IMR-90 (cell line): ENCODE data around the gene ROBO1. TPM values are rescaled to one million over a fixed set of nuclear protein-coding genes. Genes with fewer than 3 reads are reported as not detected.

Experiments used
- ATAC-seq: fragments of 200-7000 bp; cut with Tn5 transposase; 2 replicates; pipeline ENCODE4 v1.9.1; 2020; ENCODE audit warnings: low read depth, mild to moderate bottlenecking, moderate library complexity
- BruUV-seq: library from RNA; stranded (reverse); fragments of 400-500 nt; replicated peaks from 2 replicates; lab custom pipeline; 2021; lab: Mats Ljungman, UMichigan
- CTCF ChIA-PET: fragments of 300-600 bp; formaldehyde crosslinking; extraction: SDS; loops from one replicate; lab custom pipeline; 2021; ENCODE audit warnings: antibody characterized with exemption; lab: Yijun Ruan, JAX
- POLR2A ChIA-PET: fragments of 300-600 bp; sonication (Branson Sonifier 250); formaldehyde crosslinking; loops from one replicate; lab custom pipeline; 2022; ENCODE audit warnings: antibody characterized with exemption; ENCODE audit not compliant: unreplicated experiment; lab: Charles Lee
- DNase-seq: peaks from one replicate; pipeline ENCODE4 v3.0.0; 2013
- H2AFZ ChIP-seq: replicated peaks from 2 replicates; pipeline ENCODE3; 2013; ENCODE audit warnings: low read length, mild to moderate bottlenecking; ENCODE audit not compliant: poor library complexity
- H2AK5ac ChIP-seq: 2 replicates; pipeline ENCODE4 v1.6.1; 2013; ENCODE audit warnings: low read depth, low read length, inconsistent platforms
- H2AK9ac ChIP-seq: replicated peaks from 2 replicates; pipeline ENCODE3; 2013; ENCODE audit warnings: mild to moderate bottlenecking, low read depth, low read length, moderate library complexity; ENCODE audit not compliant: poor library complexity
- H2BK120ac ChIP-seq: 2 replicates; pipeline ENCODE4 v1.6.1; 2013; ENCODE audit warnings: low read depth, low read length, inconsistent platforms
- H2BK15ac ChIP-seq: 3 replicates; pipeline ENCODE4 v1.6.1; 2013; ENCODE audit warnings: low read depth, low read length, inconsistent platforms
- H2BK20ac ChIP-seq: 2 replicates; pipeline ENCODE4 v1.6.1; 2013; ENCODE audit warnings: low read depth, mild to moderate bottlenecking, inconsistent platforms, low read length, moderate library complexity
- H2BK5ac ChIP-seq: 2 replicates; pipeline ENCODE4 v1.6.1; 2013; ENCODE audit warnings: mild to moderate bottlenecking, low read depth, low read length, inconsistent platforms; ENCODE audit not compliant: poor library complexity, severe bottlenecking
- H3K14ac ChIP-seq: replicated peaks from 2 replicates; pipeline ENCODE4 v1.6.1; 2013; ENCODE audit warnings: low read depth, low read length, inconsistent platforms
- H3K18ac ChIP-seq: 2 replicates; pipeline ENCODE4 v1.6.1; 2013; ENCODE audit warnings: low read depth, low read length, control low read depth
- H3K23ac ChIP-seq: 2 replicates; pipeline ENCODE4 v1.6.1; 2013; ENCODE audit warnings: low read depth, low read length, inconsistent platforms
- H3K27ac ChIP-seq: 2 replicates; pipeline ENCODE4 v1.5.1; 2013; ENCODE audit warnings: mild to moderate bottlenecking, control low read depth, low read length; ENCODE audit not compliant: insufficient read depth
- H3K27me3 ChIP-seq: 2 replicates; pipeline ENCODE4 v1.6.1; 2013; ENCODE audit warnings: low read length; ENCODE audit not compliant: control insufficient read depth, insufficient read depth
- H3K36me3 ChIP-seq: 2 replicates; pipeline ENCODE4 v1.6.1; 2013; ENCODE audit warnings: low read length, mixed read lengths; ENCODE audit not compliant: control insufficient read depth, insufficient read depth
- H3K4ac ChIP-seq: 2 replicates; pipeline ENCODE4 v1.6.1; 2013; ENCODE audit warnings: low read depth, low read length, inconsistent platforms
- H3K4me1 ChIP-seq: 2 replicates; pipeline ENCODE4 v1.6.1; 2013; ENCODE audit warnings: low read length, mixed read lengths; ENCODE audit not compliant: control insufficient read depth, insufficient read depth
- H3K4me2 ChIP-seq: 2 replicates; pipeline ENCODE4 v1.6.1; 2013; ENCODE audit warnings: low read depth, mild to moderate bottlenecking, control low read depth, low read length, moderate library complexity
- H3K4me3 ChIP-seq: 2 replicates; pipeline ENCODE4 v1.5.1; 2013; ENCODE audit warnings: low read depth, mild to moderate bottlenecking, control low read depth, low read length, moderate library complexity; ENCODE audit not compliant: insufficient read depth
- H3K56ac ChIP-seq: 2 replicates; pipeline ENCODE4 v1.6.1; 2013; ENCODE audit warnings: low read length, inconsistent platforms; ENCODE audit not compliant: insufficient read depth; ENCODE audit errors: extremely low read depth
- H3K79me1 ChIP-seq, 2 experiments: 2 replicates each; pipeline ENCODE4 v1.6.1; 2013; ENCODE audit warnings: low read length in 2 of 2, inconsistent platforms in 1 of 2, low read depth in 1 of 2
- H3K9ac ChIP-seq: 2 replicates; pipeline ENCODE4 v1.6.1; 2013; ENCODE audit warnings: low read depth, low read length, control low read depth
- H3K9me1 ChIP-seq: 2 replicates; pipeline ENCODE4 v1.6.1; 2013; ENCODE audit warnings: low read length, inconsistent platforms; ENCODE audit not compliant: insufficient read depth
- H3K9me3 ChIP-seq: 2 replicates; pipeline ENCODE4 v1.6.1; 2013; ENCODE audit warnings: low read length; ENCODE audit not compliant: control insufficient read depth, insufficient read depth
- H4K20me1 ChIP-seq: 2 replicates; pipeline ENCODE4 v1.6.1; 2013; ENCODE audit warnings: low read length, inconsistent platforms; ENCODE audit not compliant: insufficient read depth
- H4K5ac ChIP-seq: 2 replicates; pipeline ENCODE4 v1.6.1; 2013; ENCODE audit warnings: mild to moderate bottlenecking, low read depth, low read length, control low read depth
- H4K8ac ChIP-seq, 2 experiments: 2 replicates each; pipeline ENCODE4 v1.6.1; 2013; ENCODE audit warnings: low read depth in 2 of 2, low read length in 2 of 2, control low read depth in 1 of 2, inconsistent platforms in 1 of 2
- H4K91ac ChIP-seq: 2 replicates; pipeline ENCODE4 v1.6.1; 2013; ENCODE audit warnings: low read depth, low read length, inconsistent platforms; ENCODE audit not compliant: insufficient read depth
- CEBPB ChIP-seq: IDR thresholded peaks from 2 replicates; pipeline ENCODE4 v1.6.1; 2012; ENCODE audit warnings: low read depth, low read length, improper control_type of control experiment
- ELK1 ChIP-seq: fragments of 150-350 bp; IDR thresholded peaks from 2 replicates; pipeline ENCODE4 v1.6.1; 2016; ENCODE audit warnings: low read depth, mild to moderate bottlenecking, low read length, moderate library complexity, borderline replicate concordance
- MAZ ChIP-seq: IDR thresholded peaks from 2 replicates; pipeline ENCODE4 v1.6.1; 2012; ENCODE audit warnings: low read depth, mild to moderate bottlenecking, low read length, improper control_type of control experiment, moderate library complexity, borderline replicate concordance
- NFE2L2 ChIP-seq: fragments of 150-350 bp; IDR thresholded peaks from 2 replicates; pipeline ENCODE4 v1.6.1; 2016; ENCODE audit warnings: low read depth, mild to moderate bottlenecking, low read length
- RFX5 ChIP-seq: IDR thresholded peaks from 2 replicates; pipeline ENCODE4 v1.8.0; 2012; ENCODE audit warnings: low read depth, mild to moderate bottlenecking, low read length, moderate library complexity
- SMC3 ChIP-seq: fragments of 150-350 bp; IDR thresholded peaks from 2 replicates; pipeline ENCODE4 v1.6.1; 2016; ENCODE audit warnings: low read depth, mild to moderate bottlenecking, antibody characterized with exemption, low read length, moderate library complexity
- USF2 ChIP-seq: fragments of 150-350 bp; IDR thresholded peaks from 2 replicates; pipeline ENCODE4 v1.6.1; 2017; ENCODE audit warnings: mild to moderate bottlenecking, antibody characterized with exemption, low read length, low read depth
- WGBS, 2 experiments: methylation state at CpG; one replicate each; pipeline versions ENCODE4 v1.1.5 to v1.1.7; 2013; ENCODE audit warnings: missing lambda C conversion rate in 2 of 2; ENCODE audit not compliant: insufficient read length in 1 of 2; ENCODE audit errors: extremely low coverage in 2 of 2; 5-methylcytosine and 5-hydroxymethylcytosine counted together
- dilution Hi-C: fragments of 300-500 bp; cut with HindIII; formaldehyde crosslinking; loops from one replicate; pipeline ENCODE4 v1.14.3; 2018; ENCODE audit warnings: low sequenced_read_pairs; ENCODE audit not compliant: unreplicated experiment
- in situ Hi-C: fragments of 300-500 bp; cut with MboI; formaldehyde crosslinking; loops from 3 replicates; pipeline ENCODE4 v1.14.3; 2019; ENCODE audit warnings: low sequenced_read_pairs, inconsistent platforms, mixed read lengths
- intact Hi-C: fragments of 100-400 bp; cut with micrococcal nuclease; formaldehyde crosslinking; loops from 2 replicates; pipeline ENCODE4 v1.10.0; 2022
- polyA plus RNA-seq, 3 experiments: library from polyadenylated mRNA; depleted of rRNA; stranded (reverse); fragments of >200 nt; gene quantifications; 2 replicates each; pipeline ENCODE4 v1.2.3, GENCODE V29; 2012; ENCODE audit warnings: low replicate concordance in 1 of 3
- total RNA-seq: library from RNA; depleted of rRNA; stranded (reverse); fragments of >200 nt; gene quantifications from 2 replicates; pipeline ENCODE4 v1.2.3, GENCODE V29; 2012

ROBO1 gene
- total and polyA plus RNA-seq, 2 of the 4 experiments (the other 2 are of a cell fraction), result 24.1 to 53.9 TPM

- Histone ChIP-seq H3K4me1 (no peaks in the 10 kb centered on the region), H3K4ac (no peak overlapping the region), H3K56ac (no peak overlapping the region), H3K4me3 (no peak overlapping the region), H3K36me3 (no peaks in the 10 kb centered on the region), H3K18ac (no peak overlapping the region), H3K27me3 (no peaks in the 10 kb centered on the region), H4K5ac (no peak overlapping the region), H2BK120ac (no peak overlapping the region), H2AK9ac (no peak overlapping the region), H3K23ac (no peak overlapping the region), H2AK5ac (no peak overlapping the region), H4K8ac (no peak overlapping the region), H3K27ac (no peak overlapping the region), H3K14ac (no peak overlapping the region), H3K4me2 (no peak overlapping the region), H2BK5ac (no peak overlapping the region), H3K9me1 (0 out of 2 replicates have a peak, but pooled peaks cover 3% of the 10 kb centered on the region), H2BK20ac (no peak overlapping the region; the same call in 1 of the 2 replicates), H4K91ac (no peak overlapping the region), H3K9me3 (no peaks in the 10 kb centered on the region), H3K79me1 (no peaks in the 10 kb centered on the region), H2BK15ac (no peak overlapping the region), H3K9ac (no peak overlapping the region), H4K20me1 (no peaks in the 10 kb centered on the region), H2AFZ (no peak overlapping the region)
- CTCF ChIA-PET, result interaction anchor here (1.0 kb wide), 1 partner anchor 12 kb away, joined by 3 read pairs; no protein-coding TSS in a partner anchor
- POLR2A ChIA-PET, result no interaction called here
- DNase-seq (no peak), ATAC-seq (no peak)
- WGBS, 2 experiments, result no CpG with 5 or more reads among the region's 1 CpG
- dilution Hi-C loops (no loop called here), intact Hi-C loops (no loop called here), in situ Hi-C loops (no loop called here)
- no peak for TF ChIP-seq CEBPB
- no peak for TF ChIP-seq RFX5
- TF ChIP-seq ELK1, result no peak
- TF ChIP-seq NFE2L2, result no peak
- TF ChIP-seq SMC3, result no peak
- TF ChIP-seq USF2, result no peak
- TF ChIP-seq MAZ, result no peak
- BruUV-seq, result no TSS peak
These were observed 584.3 kb downstream of the ROBO1 start for GRCh38 chr3:79183496-79183895.
